WI38 (cell line): ENCODE data around the gene PCCA.

ENCODE experiments used
- H3K4me3 ChIP-seq: 2 replicates; pipeline ENCODE4 v1.5.1; 2011; ENCODE audit warnings: low read depth, mild to moderate bottlenecking, control low read depth, low read length
- CTCF ChIP-seq: IDR thresholded peaks from 2 replicates; pipeline ENCODE4 v1.5.1; 2012; ENCODE audit warnings: low read depth, mild to moderate bottlenecking, control low read depth, low read length

The PCCA gene

GRCh38 chr13:100503622-100504021 is 414.7 kb downstream of the PCCA start:
- TF ChIP-seq CTCF: no peak
- no peak overlapping the region for H3K4me3 ChIP-seq

- no peak overlapping the region for H3K4me3 ChIP-seq
- no peak for TF ChIP-seq CTCF
Measured at GRCh38 chr13:100506154-100506553, 417.3 kb downstream of the PCCA start.

GRCh38 chr13:100506600-100507422 is 417.9 kb downstream of the PCCA start:
- TF ChIP-seq CTCF: no peak
- no peak overlapping the region for H3K4me3 ChIP-seq

GRCh38 chr13:100508455-100508854 is 419.6 kb downstream of the PCCA start:
- no peak overlapping the region for H3K4me3 ChIP-seq
- TF ChIP-seq CTCF: no peak

GRCh38 chr13:100508996-100509395 is 420.1 kb downstream of the PCCA start:
- TF ChIP-seq CTCF: no peak

GRCh38 chr13:100510208-100510957 is 421.5 kb downstream of the PCCA start:
- H3K4me3 ChIP-seq: no peak overlapping the region

More at GRCh38 chr13:100508996-100509395, 420.1 kb downstream of the PCCA start:
- no peak overlapping the region for H3K4me3 ChIP-seq

More at GRCh38 chr13:100510208-100510957, 421.5 kb downstream of the PCCA start:
- no peak for TF ChIP-seq CTCF
